Fibroblast of lung (primary cell): ENCODE results near the gene SPDYE16. TPM values are rescaled to one million over a fixed set of nuclear protein-coding genes. Genes with fewer than 3 reads are reported as not detected.
"Not testable (repeated sequence)": the region's sequence is repeated elsewhere in the genome, so short reads cannot be mapped to it uniquely, and the experiment has no call there.

Source experiments
- DNase-seq, 2 donors: peaks; one replicate each; pipeline versions ENCODE4 v3.0.0 to v3.0.0-alpha.2; 2010; ENCODE audit warnings: low read depth in 2 of 2
- H2AFZ ChIP-seq: 2 replicates; pipeline ENCODE4 v1.5.1; 2012; ENCODE audit warnings: low read length, control low read depth, inconsistent platforms
- H3K27ac ChIP-seq: 2 replicates; pipeline ENCODE4 v1.5.1; 2011; ENCODE audit warnings: low read length, control low read depth; ENCODE audit not compliant: insufficient read depth
- H3K27me3 ChIP-seq: 2 replicates; pipeline ENCODE4 v1.5.1; 2011; ENCODE audit warnings: mild to moderate bottlenecking, low read length; ENCODE audit not compliant: control insufficient read depth, insufficient read depth
- H3K36me3 ChIP-seq: 2 replicates; pipeline ENCODE4 v1.5.1; 2011; ENCODE audit warnings: low read length; ENCODE audit not compliant: control insufficient read depth, insufficient read depth
- H3K4me1 ChIP-seq: 2 replicates; pipeline ENCODE4 v1.5.1; 2011; ENCODE audit warnings: low read length; ENCODE audit not compliant: control insufficient read depth, insufficient read depth; ENCODE audit errors: extremely low read depth
- H3K4me2 ChIP-seq: 2 replicates; pipeline ENCODE4 v1.5.1; 2011; ENCODE audit warnings: low read length, control low read depth; ENCODE audit not compliant: insufficient read depth; ENCODE audit errors: extremely low read depth
- H3K4me3 ChIP-seq, 4 experiments: fragments of 200-600 bp in 1 of 4; sonication (generic) in 1 of 4; replicated peaks in 1 of 4; 2 replicates each; pipeline ENCODE4 v1.5.1; 2011 to 2016; ENCODE audit warnings: low read length in 4 of 4, low read depth in 3 of 4, mild to moderate bottlenecking in 3 of 4, control low read depth in 2 of 4, inconsistent platforms in 1 of 4, mixed read lengths in 1 of 4; ENCODE audit not compliant: insufficient read depth in 1 of 4; ENCODE audit errors: control extremely low read depth in 1 of 4
- H3K79me2 ChIP-seq: 2 replicates; pipeline ENCODE4 v1.5.1; 2012; ENCODE audit warnings: mild to moderate bottlenecking, low read length, inconsistent platforms; ENCODE audit not compliant: control insufficient read depth, insufficient read depth
- H3K9ac ChIP-seq: 2 replicates; pipeline ENCODE4 v1.5.1; 2011; ENCODE audit warnings: mild to moderate bottlenecking, low read length, control low read depth; ENCODE audit not compliant: insufficient read depth
- H3K9me3 ChIP-seq: 2 replicates; pipeline ENCODE4 v1.5.1; 2012; ENCODE audit warnings: low read depth, low read length; ENCODE audit not compliant: control insufficient read depth, insufficient read depth
- H4K20me1 ChIP-seq: 2 replicates; pipeline ENCODE4 v1.5.1; 2011; ENCODE audit warnings: low read length; ENCODE audit not compliant: control insufficient read depth, insufficient read depth; ENCODE audit errors: extremely low read depth
- CTCF ChIP-seq, 2 donors: IDR thresholded peaks in 1 of 2; conservative IDR thresholded peaks in 1 of 2; 1 replicate in 1 of 2; 2 replicates in 1 of 2; pipeline ENCODE4 v1.5.1; 2011 to 2012; ENCODE audit warnings: low read length in 2 of 2, control low read depth in 1 of 2, inconsistent platforms in 1 of 2, low read depth in 1 of 2, mild to moderate bottlenecking in 1 of 2
- EZH2 ChIP-seq: IDR thresholded peaks from 2 replicates; pipeline ENCODE4 v1.5.1; 2012; ENCODE audit warnings: low read length, control low read depth, mild to moderate bottlenecking; ENCODE audit errors: missing control alignments
- polyA plus RNA-seq, 2 donors: library from polyadenylated mRNA; depleted of rRNA in 1 of 2; stranded (reverse) in 1 of 2; unstranded in 1 of 2; fragments of >200 nt; gene quantifications; 2 replicates each; pipeline ENCODE4 v1.2.1, GENCODE V29; 2011 to 2012; ENCODE audit warnings: missing spikeins in 1 of 2
- total RNA-seq: library from RNA; depleted of rRNA; stranded (reverse); fragments of >200 nt; gene quantifications from 2 replicates; pipeline ENCODE4 v1.2.1, GENCODE V29; 2014

SPDYE16 gene
- total and polyA plus RNA-seq, 2 donors (not counting 1 experiment from before 2014, with no cell fraction given): 0.17 TPM; not detected in 1

GRCh38 chr7:76512941-76513816, 29.9 kb downstream of the SPDYE16 start:
- Histone ChIP-seq H3K9ac (no peak overlapping the region), H3K4me3 (no peak overlapping the region), H3K27me3 (no peaks in the 10 kb centered on the region), H3K36me3 (no peaks in the 10 kb centered on the region), H3K4me2 (no peak overlapping the region), H3K79me2 (no peaks in the 10 kb centered on the region), H2AFZ (no peak overlapping the region), H3K4me1 (no peaks in the 10 kb centered on the region), H3K27ac (no peak overlapping the region), H4K20me1 (no peaks in the 10 kb centered on the region), H3K9me3 (no peaks in the 10 kb centered on the region)
- peak; percentile 6 to 35 for TF ChIP-seq CTCF (conservative IDR thresholded peaks at IDR 0.05 in 1 of 2, IDR thresholded peaks at IDR 0.05 in 1 of 2; ENCODE audit: low read depth in 1 of 2, low read length in 2 of 2)
- TF ChIP-seq EZH2: no peak
- DNase-seq: no peak

GRCh38 chr7:76511911-76512885, 30.9 kb downstream of the SPDYE16 start:
- H3K4me1 ChIP-seq, H3K4me3 ChIP-seq, H4K20me1 ChIP-seq, H3K9me3 ChIP-seq, H3K79me2 ChIP-seq, H3K9ac ChIP-seq, H3K36me3 ChIP-seq, H3K4me2 ChIP-seq, DNase-seq, H3K27ac ChIP-seq, H3K27me3 ChIP-seq, H2AFZ ChIP-seq: not testable (repeated sequence)

GRCh38 chr7:76511200-76511910, 31.7 kb downstream of the SPDYE16 start:
- not testable (repeated sequence) for H4K20me1 ChIP-seq, H3K4me3 ChIP-seq, H3K27ac ChIP-seq, H3K79me2 ChIP-seq, H3K9me3 ChIP-seq, H3K4me1 ChIP-seq, H3K36me3 ChIP-seq, H2AFZ ChIP-seq, H3K9ac ChIP-seq, H3K27me3 ChIP-seq, DNase-seq, H3K4me2 ChIP-seq
